GM21526 (cell line): ENCODE data around the gene ARL15.

Experiments used
- ATAC-seq: cut with Tn5 transposase; IDR thresholded peaks from one replicate; pipeline ENCODE4 v1.9.1; 2021; ENCODE audit warnings: moderate library complexity; ENCODE audit not compliant: unreplicated experiment, low FRiP score

The ARL15 gene

GRCh38 chr5:54254482-54255198 lies 55.7 kb downstream of the ARL15 start:
- ATAC-seq = no peak

GRCh38 chr5:54251981-54252380 lies 58.4 kb downstream of the ARL15 start:
- no peak for ATAC-seq

GRCh38 chr5:54249210-54250028 lies 61.0 kb downstream of the ARL15 start:
- ATAC-seq = no peak

- ATAC-seq = no peak
Observed at GRCh38 chr5:54247226-54247625, 63.1 kb downstream of the ARL15 start.

- peak; percentile 56 for ATAC-seq
Observed at GRCh38 chr5:54243483-54244080, 66.8 kb downstream of the ARL15 start.

- no peak for ATAC-seq
Observed at GRCh38 chr5:54242297-54242696, 68.1 kb downstream of the ARL15 start.

- ATAC-seq = no peak
Observed at GRCh38 chr5:54234304-54234933, 76.0 kb downstream of the ARL15 start.

- no peak for ATAC-seq
Observed at GRCh38 chr5:54230936-54231685, 79.3 kb downstream of the ARL15 start.

- ATAC-seq = peak; percentile 90
Observed at GRCh38 chr5:54229041-54229780, 81.2 kb downstream of the ARL15 start.

- no peak for ATAC-seq
Observed at GRCh38 chr5:54227759-54228158, 82.6 kb downstream of the ARL15 start.

- ATAC-seq = no peak
Observed at GRCh38 chr5:54227109-54227508, 83.3 kb downstream of the ARL15 start.

- ATAC-seq = no peak
Observed at GRCh38 chr5:54226215-54226614, 84.2 kb downstream of the ARL15 start.

GRCh38 chr5:54224103-54224826 lies 86.1 kb downstream of the ARL15 start:
- ATAC-seq = no peak

- no peak for ATAC-seq
Observed at GRCh38 chr5:54222336-54222735, 88.0 kb downstream of the ARL15 start.

GRCh38 chr5:54221135-54221534 lies 89.2 kb downstream of the ARL15 start:
- ATAC-seq = no peak

- ATAC-seq = no peak
Observed at GRCh38 chr5:54220230-54221040, 89.9 kb downstream of the ARL15 start.

- no peak for ATAC-seq
Observed at GRCh38 chr5:54217826-54218503, 92.4 kb downstream of the ARL15 start.
